ENCODE results near the gene RPL41. TPM values are rescaled to one million over a fixed set of nuclear protein-coding genes. Genes with fewer than 3 reads are reported as not detected.

The RPL41 gene
- total RNA-seq, 1 donor from 2014 or later = 3,078 TPM

DNA sequence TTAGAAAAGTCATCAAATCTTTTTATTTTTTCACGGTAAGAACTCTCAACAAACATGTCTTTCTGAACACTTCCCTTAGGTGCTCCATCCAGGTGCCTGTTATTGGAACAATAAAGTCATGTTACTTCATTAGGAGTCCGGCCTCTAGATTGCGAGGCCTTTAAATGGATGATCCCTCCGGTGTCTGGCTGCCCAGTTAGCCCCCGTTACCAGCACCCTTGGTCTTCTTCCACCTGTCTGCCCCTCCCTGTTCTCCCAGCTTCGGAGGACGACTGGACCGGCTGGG, 12.7 kb upstream of the RPL41 start:
- Histone ChIP-seq H3K4me3 (ENCODE audit: insufficient read depth, low read depth, low read length) (peak overlapping the region; percentile 90), H2AFZ (ENCODE audit: low read depth, low read length) (peak overlapping the region; percentile 83), H3K9ac (ENCODE audit: low read length) (peak overlapping the region; percentile 99), H3K79me2 (ENCODE audit: insufficient read depth, low read length) (peaks cover 43% of the 10 kb centered on the region), H3K27ac (ENCODE audit: low read depth, low read length) (peak overlapping the region; percentile 85), H3K27me3 (ENCODE audit: insufficient read depth, low read length) (no peaks in the 10 kb centered on the region), H3K4me2 (ENCODE audit: low read length) (peak overlapping the region; percentile 88), H4K20me1 (ENCODE audit: insufficient read depth, low read length) (peaks cover 20% of the 10 kb centered on the region), H3K4me1 (ENCODE audit: insufficient read depth, low read length) (no peaks in the 10 kb centered on the region), H3K36me3 (ENCODE audit: insufficient read depth, low read length) (peaks cover 13% of the 10 kb centered on the region), H3K9me3 (ENCODE audit: insufficient read depth, low read depth, low read length) (no peaks in the 10 kb centered on the region)
- H3K4me1 Mint-ChIP-seq (ENCODE audit: low read depth, unreplicated experiment) = peaks cover 12% of the 10 kb centered on the region
- TF ChIP-seq CTCF (IDR thresholded peaks at IDR 0.05; ENCODE audit: insufficient read depth, low read depth, low read length) (no peak), EZH2 (IDR thresholded peaks at IDR 0.05; ENCODE audit: insufficient read depth, low read length) (no peak)
- DNase-seq (ENCODE audit: low read depth) = no peak
- no peaks in the 10 kb centered on the region for H3K27me3 Mint-ChIP-seq (ENCODE audit: low read depth, unreplicated experiment)
- peak overlapping the region; percentile 99 for H3K4me3 Mint-ChIP-seq (ENCODE audit: unreplicated experiment)
- H3K9me3 Mint-ChIP-seq (ENCODE audit: unreplicated experiment) = no peaks in the 10 kb centered on the region
- peaks cover 8% of the 10 kb centered on the region for H3K36me3 Mint-ChIP-seq (ENCODE audit: low read depth, unreplicated experiment)
- FAIRE-seq = no peak
- H3K27ac Mint-ChIP-seq (ENCODE audit: unreplicated experiment) = peak overlapping the region; percentile 95

GRCh38 chr12:56104109-56104814, 12.2 kb upstream of the RPL41 start, which contains the start of gene PA2G4:
PA2G4 (plus strand) TSS chr12:56104559; CDS start chr12:56104738, 179 bp downstream.
- Histone ChIP-seq H3K4me1 (ENCODE audit: insufficient read depth, low read length) (no peaks in the 10 kb centered on the region), H3K9ac (ENCODE audit: low read length) (peak within 1 kb of the TSS; percentile 99), H3K4me2 (ENCODE audit: low read length) (peak within 1 kb of the TSS; percentile 88), H4K20me1 (ENCODE audit: insufficient read depth, low read length) (peaks cover 20% of the 10 kb centered on the region), H3K9me3 (ENCODE audit: insufficient read depth, low read depth, low read length) (no peaks in the 10 kb centered on the region), H3K27ac (ENCODE audit: low read depth, low read length) (peak within 1 kb of the TSS; percentile 85), H3K36me3 (ENCODE audit: insufficient read depth, low read length) (peaks cover 13% of the 10 kb centered on the region), H3K27me3 (ENCODE audit: insufficient read depth, low read length) (no peaks in the 10 kb centered on the region), H3K4me3 (ENCODE audit: insufficient read depth, low read depth, low read length) (peak within 1 kb of the TSS; percentile 90), H3K79me2 (ENCODE audit: insufficient read depth, low read length) (peaks cover 43% of the 10 kb centered on the region), H2AFZ (ENCODE audit: low read depth, low read length) (peak within 1 kb of the TSS; percentile 92)
- peaks cover 12% of the 10 kb centered on the region for H3K4me1 Mint-ChIP-seq (ENCODE audit: low read depth, unreplicated experiment)
- H3K4me3 Mint-ChIP-seq (ENCODE audit: unreplicated experiment) = peak within 1 kb of the TSS; percentile 99
- H3K27ac Mint-ChIP-seq (ENCODE audit: unreplicated experiment) = peak within 1 kb of the TSS; percentile 95
- peaks cover 8% of the 10 kb centered on the region for H3K36me3 Mint-ChIP-seq (ENCODE audit: low read depth, unreplicated experiment)
- no peaks in the 10 kb centered on the region for H3K9me3 Mint-ChIP-seq (ENCODE audit: unreplicated experiment)
- DNase-seq (ENCODE audit: low read depth) (peak; percentile 97), FAIRE-seq (no peak)
- TF ChIP-seq EZH2 (IDR thresholded peaks at IDR 0.05; ENCODE audit: insufficient read depth, low read length) = no peak
- no peak for TF ChIP-seq CTCF (IDR thresholded peaks at IDR 0.05; ENCODE audit: insufficient read depth, low read depth, low read length)
- no peaks in the 10 kb centered on the region for H3K27me3 Mint-ChIP-seq (ENCODE audit: low read depth, unreplicated experiment)
